PC-9 (cell line): ENCODE measurements around the gene DDX19B.

Source experiments
- EZH2 ChIP-seq: fragments of 200-600 bp; sonication (generic); IDR thresholded peaks from 2 replicates; pipeline ENCODE4 v1.8.0; 2017; ENCODE audit warnings: antibody characterized with exemption, low read depth
- TF ChIP-seq, protein P1 (sequence below): fragments of 200-600 bp; sonication (generic); conservative IDR thresholded peaks from 2 replicates; pipeline ENCODE4 v1.6.1; 2017; ENCODE audit warnings: mixed run types, antibody characterized with exemption, mild to moderate bottlenecking, moderate library complexity

DNA sequence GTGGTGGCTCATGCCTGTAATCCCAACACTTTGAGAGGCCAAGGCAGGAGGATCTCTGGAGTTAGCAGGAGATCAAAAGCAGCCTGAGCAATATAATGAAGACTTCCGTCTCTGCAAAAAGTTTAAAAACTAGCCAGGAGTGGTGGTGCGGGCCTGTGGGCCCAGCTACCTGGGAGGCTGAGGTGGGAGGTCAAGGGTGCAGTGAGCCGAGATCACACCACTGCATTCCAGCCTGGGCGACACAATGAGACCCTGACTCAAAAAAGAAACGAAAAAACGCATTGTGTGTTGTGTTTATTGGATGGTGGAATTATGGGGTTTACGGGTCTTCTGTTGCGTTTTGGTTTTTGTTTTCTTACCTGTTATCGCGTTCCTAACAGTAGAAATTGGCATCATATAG lies 46.9 kb downstream of the DDX19B start:
- TF ChIP-seq, protein P1, sequence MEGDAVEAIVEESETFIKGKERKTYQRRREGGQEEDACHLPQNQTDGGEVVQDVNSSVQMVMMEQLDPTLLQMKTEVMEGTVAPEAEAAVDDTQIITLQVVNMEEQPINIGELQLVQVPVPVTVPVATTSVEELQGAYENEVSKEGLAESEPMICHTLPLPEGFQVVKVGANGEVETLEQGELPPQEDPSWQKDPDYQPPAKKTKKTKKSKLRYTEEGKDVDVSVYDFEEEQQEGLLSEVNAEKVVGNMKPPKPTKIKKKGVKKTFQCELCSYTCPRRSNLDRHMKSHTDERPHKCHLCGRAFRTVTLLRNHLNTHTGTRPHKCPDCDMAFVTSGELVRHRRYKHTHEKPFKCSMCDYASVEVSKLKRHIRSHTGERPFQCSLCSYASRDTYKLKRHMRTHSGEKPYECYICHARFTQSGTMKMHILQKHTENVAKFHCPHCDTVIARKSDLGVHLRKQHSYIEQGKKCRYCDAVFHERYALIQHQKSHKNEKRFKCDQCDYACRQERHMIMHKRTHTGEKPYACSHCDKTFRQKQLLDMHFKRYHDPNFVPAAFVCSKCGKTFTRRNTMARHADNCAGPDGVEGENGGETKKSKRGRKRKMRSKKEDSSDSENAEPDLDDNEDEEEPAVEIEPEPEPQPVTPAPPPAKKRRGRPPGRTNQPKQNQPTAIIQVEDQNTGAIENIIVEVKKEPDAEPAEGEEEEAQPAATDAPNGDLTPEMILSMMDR: no peak
- no peak for TF ChIP-seq EZH2
